IgD-negative memory B cell (primary cell): Measurements from ENCODE around the gene PTPN1. TPM values are rescaled to one million over a fixed set of nuclear protein-coding genes. Genes with fewer than 3 reads are reported as not detected.
"Not testable (repeated sequence)": the region's sequence is repeated elsewhere in the genome, so short reads cannot be mapped to it uniquely, and the experiment has no call there.

Source experiments
- H3K27ac Mint-ChIP-seq, 3 donors: one replicate each; pipeline ENCODE4 v1.8.0; 2020 to 2022; ENCODE audit warnings: mild to moderate bottlenecking in 3 of 3, mixed read lengths in 3 of 3, moderate library complexity in 1 of 3
- H3K27me3 Mint-ChIP-seq: one replicate; pipeline ENCODE4 v1.8.0; 2021; ENCODE audit warnings: mixed read lengths
- H3K36me3 Mint-ChIP-seq: one replicate; pipeline ENCODE4 v1.8.0; 2020; ENCODE audit warnings: mild to moderate bottlenecking, mixed read lengths
- H3K4me1 Mint-ChIP-seq, 3 donors: one replicate each; pipeline ENCODE4 v1.8.0; 2020 to 2022; ENCODE audit warnings: mixed read lengths in 3 of 3, mild to moderate bottlenecking in 1 of 3
- H3K4me3 Mint-ChIP-seq, 4 donors: one replicate each; pipeline ENCODE4 v1.8.0; 2020 to 2022; ENCODE audit warnings: mild to moderate bottlenecking in 4 of 4, mixed read lengths in 4 of 4, moderate library complexity in 3 of 4
- H3K9me3 Mint-ChIP-seq, 3 donors: one replicate each; pipeline ENCODE4 v1.8.0; 2020 to 2021; ENCODE audit warnings: mixed read lengths in 3 of 3, mild to moderate bottlenecking in 1 of 3
- polyA plus RNA-seq: library from polyadenylated mRNA; unstranded; fragments of 300-500 nt; fragmentation: Illumina TruSeq; gene quantifications from one replicate; pipeline ENCODE4 v1.2.3, GENCODE V29; 2021

Gene PTPN1
- polyA plus RNA-seq, 1 donor from 2014 or later: 73.8 TPM

DNA sequence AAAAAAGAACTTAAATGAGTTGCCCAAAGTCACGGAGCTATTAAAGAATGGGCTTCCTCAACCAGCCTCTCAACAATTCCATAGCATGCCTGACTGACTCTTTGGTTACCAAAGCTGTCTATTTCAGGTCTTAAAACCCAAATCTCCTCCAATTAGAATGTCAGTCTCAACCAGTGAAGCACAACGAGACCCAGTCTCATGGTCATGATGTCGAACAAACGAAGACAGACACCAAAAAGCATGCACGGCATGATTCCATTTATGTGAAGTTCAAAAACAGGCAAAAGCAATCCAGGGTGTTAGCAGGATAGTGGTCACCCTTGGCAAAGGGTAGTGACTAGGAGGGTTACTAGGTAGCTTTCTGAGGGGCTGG lies 16.3 kb upstream of the PTPN1 start:
- no peaks in the 10 kb centered on the region for H3K36me3 Mint-ChIP-seq
- H3K27ac Mint-ChIP-seq: no peak overlapping the region
- peaks cover 10 to 20% (median 11%) of the 10 kb centered on the region in 3 donors for H3K4me1 Mint-ChIP-seq
- H3K27me3 Mint-ChIP-seq: no peaks in the 10 kb centered on the region
- no peaks in the 10 kb centered on the region for H3K9me3 Mint-ChIP-seq
- H3K4me3 Mint-ChIP-seq: no peak overlapping the region

DNA sequence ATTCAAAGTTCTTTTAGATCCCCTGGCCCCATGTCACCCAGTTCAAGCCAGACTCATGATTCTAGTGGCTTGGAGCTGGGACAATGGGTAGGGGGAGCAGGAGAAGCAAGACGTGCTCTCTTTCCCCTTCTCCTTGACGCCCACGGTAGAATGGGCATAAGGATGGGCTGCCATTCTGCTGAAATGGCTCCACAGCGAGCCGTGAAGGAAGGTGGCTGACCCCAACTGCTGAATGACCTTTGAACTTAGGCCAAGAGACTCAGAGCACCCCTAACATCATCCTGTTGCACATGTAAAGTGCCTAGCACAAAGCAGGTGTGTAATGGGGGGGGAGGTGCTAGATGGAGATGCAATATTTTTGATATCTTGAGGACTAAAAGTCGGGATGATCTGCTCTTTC lies 15.8 kb upstream of the PTPN1 start:
- peaks cover 2% of the 10 kb centered on the region for H3K36me3 Mint-ChIP-seq
- no peak overlapping the region for H3K27ac Mint-ChIP-seq
- peaks cover 10 to 17% (median 12%) of the 10 kb centered on the region in 3 donors for H3K4me1 Mint-ChIP-seq
- no peak overlapping the region for H3K4me3 Mint-ChIP-seq
- H3K9me3 Mint-ChIP-seq: no peaks in the 10 kb centered on the region
- no peaks in the 10 kb centered on the region for H3K27me3 Mint-ChIP-seq

DNA sequence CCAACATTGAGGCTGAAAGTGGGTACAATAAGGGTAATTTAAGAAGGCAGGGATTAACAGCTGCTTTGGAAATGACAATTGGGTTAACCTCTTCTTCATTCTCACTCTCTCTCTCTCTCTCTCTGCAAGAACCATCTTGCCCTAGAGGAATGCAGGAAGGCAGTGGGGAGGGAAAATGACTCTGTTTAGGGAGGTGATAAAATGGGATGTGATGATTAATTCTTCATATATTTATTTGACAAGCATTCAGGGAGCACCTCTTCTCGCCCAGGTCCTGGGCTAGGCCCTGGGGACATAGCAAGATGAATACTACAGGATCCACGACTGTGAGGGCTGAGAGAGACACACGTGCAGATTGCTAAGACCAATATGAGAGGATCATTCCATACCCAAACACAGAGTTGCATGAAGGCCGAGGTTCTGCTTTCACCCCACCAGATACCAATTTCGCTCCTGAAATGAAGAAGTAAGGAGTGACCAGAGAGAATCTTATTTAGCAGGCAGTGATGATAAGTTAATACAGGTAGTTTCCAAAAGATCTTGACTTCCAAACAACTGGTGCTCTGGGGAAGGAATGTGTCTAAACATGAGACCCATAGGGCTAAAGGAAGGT lies 13.3 kb upstream of the PTPN1 start:
- H3K27ac Mint-ChIP-seq: peak overlapping the region; percentile 41 to 89 (median 73)
- no peaks in the 10 kb centered on the region for H3K9me3 Mint-ChIP-seq
- H3K27me3 Mint-ChIP-seq: no peaks in the 10 kb centered on the region
- peaks cover 13 to 26% (median 25%) of the 10 kb centered on the region in 3 donors for H3K4me1 Mint-ChIP-seq
- peak overlapping the region in 2 of 4 donors; percentile 12 to 52 for H3K4me3 Mint-ChIP-seq
- H3K36me3 Mint-ChIP-seq: peaks cover 2% of the 10 kb centered on the region

DNA sequence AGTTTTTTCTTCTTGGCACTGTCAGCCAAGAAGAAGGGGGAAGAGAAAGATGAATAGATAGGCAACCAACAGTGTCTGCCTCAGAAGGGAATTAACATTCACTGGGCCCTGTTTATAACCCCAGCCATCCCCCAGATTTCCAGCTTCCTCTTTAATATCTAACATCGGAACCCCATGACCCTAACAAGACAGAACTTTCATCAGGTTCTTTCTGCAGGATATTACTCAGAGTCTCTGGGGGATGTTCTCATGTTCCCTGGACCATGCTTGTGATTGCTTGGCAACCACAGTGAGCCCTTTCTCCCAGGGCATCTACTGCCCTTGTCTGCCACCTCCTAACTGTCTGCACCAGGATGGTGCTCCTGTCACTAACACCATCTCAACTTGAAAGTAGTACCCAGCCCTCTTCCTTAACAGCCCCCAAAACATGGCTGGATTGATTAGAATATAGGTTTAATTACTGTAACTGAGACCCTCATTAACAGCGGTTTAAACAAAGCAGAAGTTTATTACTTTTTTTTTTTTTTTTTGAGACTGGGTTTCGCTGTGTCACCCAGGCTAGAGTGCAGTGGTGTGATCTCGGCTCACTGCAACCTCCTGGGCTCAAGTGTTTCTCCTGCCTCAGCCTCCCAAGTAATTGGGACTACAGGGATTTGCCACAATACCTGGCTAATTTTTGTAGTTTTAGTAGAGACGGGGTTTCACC lies 12.0 kb upstream of the PTPN1 start:
- peak overlapping the region; percentile 86 to 95 (median 93) for H3K27ac Mint-ChIP-seq
- H3K36me3 Mint-ChIP-seq: peaks cover 2% of the 10 kb centered on the region
- peak overlapping the region in 3 of 4 donors; percentile 19 to 53 (median 37) for H3K4me3 Mint-ChIP-seq
- H3K4me1 Mint-ChIP-seq: peaks cover 20 to 31% (median 30%) of the 10 kb centered on the region in 3 donors
- H3K9me3 Mint-ChIP-seq: no peaks in the 10 kb centered on the region
- H3K27me3 Mint-ChIP-seq: no peaks in the 10 kb centered on the region

DNA sequence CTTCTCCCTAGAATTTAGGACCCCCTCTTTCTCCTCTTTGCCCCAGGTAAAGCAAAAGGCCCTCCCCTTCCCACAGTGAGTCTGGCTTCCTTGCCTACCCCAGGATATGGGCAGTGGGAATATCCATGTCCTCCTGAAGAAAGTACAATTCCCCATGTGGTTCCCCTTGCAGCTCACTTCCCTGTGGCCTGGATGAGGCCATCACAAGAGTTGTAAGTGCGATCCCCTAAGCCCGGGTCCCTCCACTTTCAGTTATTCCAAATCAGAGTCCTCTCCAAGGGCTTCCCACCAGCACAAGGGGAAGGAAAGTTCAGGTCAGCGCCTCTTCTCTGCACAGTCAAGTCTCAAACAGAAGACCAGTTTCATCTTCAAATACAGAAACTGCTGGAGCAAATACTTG lies 10.2 kb upstream of the PTPN1 start:
- no peak overlapping the region for H3K4me3 Mint-ChIP-seq
- H3K27ac Mint-ChIP-seq: no peak overlapping the region
- H3K36me3 Mint-ChIP-seq: peaks cover 2% of the 10 kb centered on the region
- H3K4me1 Mint-ChIP-seq: peaks cover 30 to 43% (median 41%) of the 10 kb centered on the region in 3 donors
- H3K27me3 Mint-ChIP-seq: no peaks in the 10 kb centered on the region
- no peaks in the 10 kb centered on the region for H3K9me3 Mint-ChIP-seq

DNA sequence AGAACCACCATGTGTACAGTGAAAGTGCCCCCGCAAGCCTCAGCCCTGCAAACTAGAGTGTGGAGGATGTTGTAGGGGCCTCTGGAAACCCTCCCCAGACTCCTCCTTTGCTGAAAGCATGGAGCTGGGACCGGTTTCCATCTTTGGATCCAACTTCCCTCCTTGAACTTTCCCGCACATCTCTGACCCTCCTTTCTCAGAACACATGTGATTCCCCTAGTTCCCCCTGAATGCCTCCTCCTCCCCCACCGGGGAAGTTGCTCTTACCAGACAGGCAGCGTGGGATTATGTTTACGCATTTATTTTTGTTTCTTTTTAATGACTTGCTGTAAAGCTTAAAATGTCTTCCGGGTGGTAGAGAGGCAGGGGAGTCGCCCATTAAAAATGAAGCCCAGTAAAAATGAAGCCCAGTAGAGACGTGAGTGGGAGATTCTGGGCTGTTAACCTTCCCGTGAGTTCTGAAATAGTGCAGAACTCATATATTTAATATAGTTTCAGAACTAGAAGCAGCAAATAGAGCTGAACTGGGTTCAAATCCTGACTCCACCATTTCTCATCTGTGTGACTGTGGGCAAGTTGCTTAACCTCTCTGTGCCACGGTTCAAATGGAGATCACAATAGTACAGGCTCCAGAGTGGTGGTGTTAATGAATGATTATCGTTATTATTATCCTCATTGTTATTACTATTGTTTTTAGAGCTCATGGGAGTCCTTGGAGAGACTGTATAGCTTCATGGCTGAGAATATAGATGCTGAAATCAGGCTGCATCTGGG lies 8.0 kb upstream of the PTPN1 start:
- Mint-ChIP-seq H3K27ac (peak overlapping the region in 2 of 3 donors; percentile 82 to 99), H3K27me3 (no peaks in the 10 kb centered on the region), H3K4me3 (peak overlapping the region; percentile 47 to 86 (median 76)), H3K36me3 (peaks cover 2% of the 10 kb centered on the region), H3K9me3 (no peaks in the 10 kb centered on the region), H3K4me1 (peaks cover 32 to 42% (median 41%) of the 10 kb centered on the region in 3 donors)

DNA sequence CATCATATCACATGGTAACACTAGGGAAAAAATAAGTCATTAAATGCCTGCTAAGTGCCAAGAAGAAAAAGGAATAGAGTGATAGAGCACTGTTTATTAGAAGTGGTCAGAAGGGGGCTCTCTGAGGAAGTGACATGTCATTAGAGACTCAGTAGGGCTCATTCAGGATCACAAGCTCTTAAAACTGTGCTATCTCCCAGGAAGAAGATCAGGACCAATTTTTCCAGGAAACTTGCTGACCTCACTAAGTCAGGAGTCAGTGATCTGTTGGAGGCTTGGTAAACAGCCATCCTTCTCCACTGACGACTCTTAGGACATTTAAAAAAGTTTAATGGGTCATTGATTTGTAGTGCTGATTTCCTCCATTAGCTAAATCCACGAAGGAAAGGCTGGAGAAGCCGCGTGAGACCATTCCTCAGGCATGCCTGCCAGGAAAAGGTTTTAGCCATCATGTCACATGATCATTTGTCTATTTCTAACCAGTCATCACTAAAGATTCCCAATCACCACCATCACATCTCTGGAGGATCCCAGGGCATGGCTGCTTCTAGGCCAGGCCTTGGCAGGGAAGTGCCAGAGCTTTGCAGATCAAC lies 5.9 kb upstream of the PTPN1 start:
- peaks cover 2% of the 10 kb centered on the region for H3K36me3 Mint-ChIP-seq
- peak overlapping the region; percentile 40 to 82 (median 65) for H3K27ac Mint-ChIP-seq

DNA sequence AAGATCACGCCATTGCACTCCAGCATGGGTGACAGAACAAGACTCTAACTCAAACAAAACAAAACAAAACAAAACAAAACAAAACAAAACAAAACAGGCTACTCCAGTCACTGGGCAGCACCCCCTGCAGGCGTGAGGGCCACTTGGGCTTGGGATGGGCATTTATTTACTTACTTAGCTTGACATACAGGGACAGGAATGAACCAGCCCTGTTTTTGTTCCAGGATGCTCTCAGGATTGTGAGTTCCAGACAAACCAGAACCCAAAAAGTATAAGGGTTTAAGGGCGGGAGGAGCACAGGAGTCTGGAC lies 4.0 kb upstream of the PTPN1 start:
- Mint-ChIP-seq H3K9me3 (no peaks in the 10 kb centered on the region), H3K36me3 (no peaks in the 10 kb centered on the region), H3K27ac (peak overlapping the region in 1 of 3 donors; percentile 77), H3K27me3 (no peaks in the 10 kb centered on the region), H3K4me1 (peaks cover 30 to 34% (median 33%) of the 10 kb centered on the region in 3 donors), H3K4me3 (no peak overlapping the region)

More for the DNA sequence above, 5.9 kb upstream of the PTPN1 start:
- no peaks in the 10 kb centered on the region for H3K9me3 Mint-ChIP-seq
- no peaks in the 10 kb centered on the region for H3K27me3 Mint-ChIP-seq
- peaks cover 32 to 38% (median 33%) of the 10 kb centered on the region in 3 donors for H3K4me1 Mint-ChIP-seq
- H3K4me3 Mint-ChIP-seq: peak overlapping the region in 3 of 4 donors; percentile 18 to 88 (median 81)

DNA sequence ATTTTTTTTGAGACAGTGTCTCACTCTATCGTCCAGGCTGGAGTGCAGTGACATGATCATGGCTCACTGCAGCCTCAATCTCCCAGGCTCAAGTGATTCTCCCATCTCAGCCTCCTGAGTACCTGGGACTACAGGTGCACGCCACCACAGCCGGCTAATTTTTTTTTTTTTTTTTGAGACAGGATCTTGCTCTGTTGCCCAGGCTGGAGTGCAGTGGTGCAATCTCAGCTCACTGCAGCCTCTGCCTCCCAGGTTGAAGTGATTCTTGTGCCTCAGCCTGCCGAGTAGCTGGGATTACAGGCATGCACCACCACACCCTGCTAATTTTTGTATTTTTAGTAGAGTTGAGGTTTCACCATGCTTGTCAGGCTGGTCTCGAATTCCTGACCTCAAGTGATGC lies 2.4 kb upstream of the PTPN1 start:
- not testable (repeated sequence) for H3K4me3 Mint-ChIP-seq, H3K27ac Mint-ChIP-seq, H3K36me3 Mint-ChIP-seq, H3K27me3 Mint-ChIP-seq, H3K9me3 Mint-ChIP-seq
- peaks cover 26 to 28% (median 27%) of the 10 kb centered on the region in 3 donors for H3K4me1 Mint-ChIP-seq

DNA sequence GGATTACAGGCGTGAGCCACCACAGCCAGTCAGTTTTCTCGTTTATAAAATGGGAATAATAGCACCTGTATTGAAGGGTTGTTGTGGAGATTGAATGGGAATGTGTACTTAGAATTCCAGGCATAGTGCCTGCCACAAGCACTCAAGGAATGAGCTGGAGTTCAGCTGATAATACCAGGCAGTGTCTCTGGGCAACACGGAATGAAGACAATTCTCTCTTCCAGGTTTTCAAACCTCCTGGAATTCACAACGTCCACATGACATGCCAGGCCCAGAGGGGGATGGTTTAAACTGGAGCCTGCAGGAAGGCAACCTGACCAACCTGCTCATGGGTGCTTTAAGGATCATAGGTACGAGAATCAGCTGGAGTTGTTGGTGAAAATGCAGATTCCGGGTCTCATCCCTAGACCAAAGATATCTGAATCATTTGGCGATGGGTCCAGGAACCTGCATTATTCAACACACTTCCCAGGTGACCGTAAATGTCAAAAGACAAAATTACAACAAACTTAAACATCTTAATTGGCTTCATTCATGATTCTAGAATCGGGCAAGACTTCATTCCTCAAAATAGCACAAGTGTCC lies 1.9 kb upstream of the PTPN1 start:
- Mint-ChIP-seq H3K9me3 (no peaks in the 10 kb centered on the region), H3K27ac (no peak overlapping the region), H3K36me3 (no peaks in the 10 kb centered on the region), H3K4me3 (peak overlapping the region in 2 of 4 donors; percentile 59 to 77), H3K27me3 (no peaks in the 10 kb centered on the region), H3K4me1 (peaks cover 30 to 32% (median 31%) of the 10 kb centered on the region in 3 donors)

DNA sequence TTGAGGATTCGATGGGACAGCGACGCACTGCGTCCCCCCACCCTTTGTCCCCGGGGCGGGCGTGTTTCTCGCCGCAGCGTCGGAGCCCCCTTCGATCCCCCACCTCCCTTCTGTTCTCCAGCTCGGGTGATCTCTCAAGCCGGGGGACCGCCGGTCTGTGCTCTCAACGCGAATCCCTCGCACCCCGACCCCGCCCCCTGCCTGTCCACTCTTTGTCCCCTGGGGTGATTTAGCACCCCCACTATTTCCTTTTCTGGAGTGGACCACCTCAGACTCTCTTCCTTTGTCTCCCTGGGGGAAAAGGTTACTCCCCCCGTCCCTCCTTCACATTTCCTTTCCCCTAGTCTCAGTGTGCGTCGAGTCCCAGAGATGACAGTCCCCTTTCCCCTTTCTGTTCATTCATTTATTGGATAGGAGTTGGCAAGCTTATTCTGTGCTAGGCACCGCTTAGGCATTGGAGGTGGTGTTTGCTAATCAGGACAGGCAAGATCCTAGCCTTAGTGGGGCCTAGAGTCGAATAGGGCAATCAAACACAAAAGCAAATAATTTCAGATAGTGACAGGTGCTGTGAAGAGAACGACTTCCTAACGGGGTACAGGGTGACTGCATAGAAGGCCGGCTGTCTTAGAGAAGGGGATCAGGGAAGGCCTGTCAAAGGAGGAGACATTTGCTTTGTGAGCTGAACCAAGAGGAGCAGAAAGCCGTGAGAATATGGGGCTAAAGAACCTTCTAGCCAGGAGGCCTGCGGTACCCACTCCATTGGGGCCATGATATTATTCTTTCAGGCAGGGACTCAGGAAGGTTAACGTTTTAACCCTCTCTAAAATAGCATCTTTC lies 741 bp downstream of the PTPN1 start:
- no peaks in the 10 kb centered on the region for H3K27me3 Mint-ChIP-seq
- peaks cover 26 to 37% (median 28%) of the 10 kb centered on the region in 3 donors for H3K4me1 Mint-ChIP-seq
- H3K9me3 Mint-ChIP-seq: no peaks in the 10 kb centered on the region
- H3K36me3 Mint-ChIP-seq: peaks cover 4% of the 10 kb centered on the region
- H3K27ac Mint-ChIP-seq: peak overlapping the region; percentile 90 to 94 (median 91)
- H3K4me3 Mint-ChIP-seq: peak overlapping the region; percentile 94 to 100 (median 96)

DNA sequence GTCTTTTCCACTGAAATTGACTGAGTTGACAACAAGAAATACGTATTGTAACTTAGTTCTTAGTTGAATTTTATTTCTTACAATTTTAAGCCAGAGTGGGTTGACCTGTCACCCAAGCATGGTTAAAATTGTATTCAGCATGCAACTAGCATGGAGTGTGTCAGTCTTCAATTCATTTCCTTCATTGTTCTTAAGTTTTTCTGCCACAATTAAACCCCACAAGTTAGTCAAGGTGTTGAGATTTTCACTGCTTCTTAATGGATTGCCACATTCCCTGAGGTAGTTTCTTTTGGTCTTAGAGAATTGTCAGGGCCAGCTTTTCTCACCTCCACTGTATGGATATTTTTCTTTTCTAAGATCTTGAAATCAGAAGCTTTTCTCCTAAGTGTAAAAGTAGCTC lies 2.1 kb downstream of the PTPN1 start:
- Mint-ChIP-seq H3K27me3 (no peaks in the 10 kb centered on the region), H3K4me3 (peak overlapping the region; percentile 94 to 100 (median 96))

DNA sequence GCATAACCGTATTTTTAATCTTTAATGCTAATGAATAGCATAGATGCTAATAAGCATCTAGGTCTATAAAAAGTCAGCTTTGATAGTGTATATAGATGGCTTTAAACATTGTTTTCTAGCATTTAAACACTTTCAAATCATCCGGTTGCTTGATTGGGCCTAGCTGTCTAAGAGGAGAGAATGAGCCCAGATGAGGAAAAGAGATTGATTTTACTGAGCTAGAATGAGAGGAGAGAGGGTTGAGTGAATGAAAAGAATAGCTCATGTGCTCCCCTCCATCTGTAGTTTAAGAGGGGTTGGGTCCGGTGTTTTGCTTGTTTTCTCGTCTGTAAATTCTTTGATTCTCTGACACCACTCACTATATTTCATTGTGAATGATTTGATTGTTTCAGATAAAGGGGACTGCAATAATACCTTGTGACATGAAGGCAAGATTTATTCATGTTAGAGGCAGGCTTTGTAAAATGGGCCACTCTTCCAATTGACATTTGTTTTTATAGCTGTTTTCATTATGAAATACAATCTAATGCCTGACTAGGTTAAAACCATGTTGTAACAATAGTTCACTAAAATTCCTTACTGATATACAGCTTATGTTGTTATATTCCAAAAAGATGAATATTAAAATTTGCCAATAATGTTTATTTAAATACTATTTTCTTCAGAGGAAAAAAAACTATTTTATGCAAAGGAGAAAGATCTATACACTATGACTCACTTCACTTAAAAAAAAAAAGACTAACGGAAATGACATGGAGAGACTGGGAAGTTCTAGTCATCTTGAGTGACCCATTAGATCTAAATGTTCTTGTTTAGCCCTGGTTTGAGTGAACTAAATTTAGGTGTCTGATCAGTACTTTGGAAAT lies 3.2 kb downstream of the PTPN1 start:
- Mint-ChIP-seq H3K36me3 (peaks cover 4% of the 10 kb centered on the region), H3K9me3 (no peaks in the 10 kb centered on the region), H3K4me3 (peak overlapping the region; percentile 94 to 100 (median 96)), H3K27ac (peak overlapping the region; percentile 91 to 99 (median 99)), H3K4me1 (peaks cover 42 to 58% (median 50%) of the 10 kb centered on the region in 3 donors), H3K27me3 (no peaks in the 10 kb centered on the region)

More for the DNA sequence above, 2.1 kb downstream of the PTPN1 start:
- Mint-ChIP-seq H3K4me1 (peaks cover 31 to 48% (median 39%) of the 10 kb centered on the region in 3 donors), H3K9me3 (no peaks in the 10 kb centered on the region), H3K27ac (peak overlapping the region; percentile 91 to 99 (median 99)), H3K36me3 (peaks cover 4% of the 10 kb centered on the region)
